Tibial nerve (tissue), 4 donors: ENCODE data around the gene ZNF143.

Source experiments
- EP300 ChIP-seq, 2 donors: sonication (generic); formaldehyde crosslinking; IDR thresholded peaks; one replicate each; pipeline ENCODE4 v1.6.1; 2017; ENCODE audit warnings: antibody characterized with exemption in 2 of 2, mild to moderate bottlenecking in 1 of 2
- POLR2A ChIP-seq, 2 donors: fragments of 450-650 bp; IDR thresholded peaks; one replicate each; pipeline ENCODE4 v1.6.1; 2017; ENCODE audit warnings: antibody characterized with exemption in 2 of 2, mild to moderate bottlenecking in 2 of 2, moderate library complexity in 2 of 2
- TF ChIP-seq, protein P1 (sequence below), 5 experiments: fragments of 200-600 bp in 3 of 5; fragments of 450-650 bp in 2 of 5; sonication (generic) in 3 of 5; IDR thresholded peaks; one replicate each; pipeline ENCODE4 v1.5.1; 2016 to 2019; ENCODE audit warnings: antibody characterized with exemption in 5 of 5, mild to moderate bottlenecking in 3 of 5, moderate library complexity in 2 of 5

DNA sequence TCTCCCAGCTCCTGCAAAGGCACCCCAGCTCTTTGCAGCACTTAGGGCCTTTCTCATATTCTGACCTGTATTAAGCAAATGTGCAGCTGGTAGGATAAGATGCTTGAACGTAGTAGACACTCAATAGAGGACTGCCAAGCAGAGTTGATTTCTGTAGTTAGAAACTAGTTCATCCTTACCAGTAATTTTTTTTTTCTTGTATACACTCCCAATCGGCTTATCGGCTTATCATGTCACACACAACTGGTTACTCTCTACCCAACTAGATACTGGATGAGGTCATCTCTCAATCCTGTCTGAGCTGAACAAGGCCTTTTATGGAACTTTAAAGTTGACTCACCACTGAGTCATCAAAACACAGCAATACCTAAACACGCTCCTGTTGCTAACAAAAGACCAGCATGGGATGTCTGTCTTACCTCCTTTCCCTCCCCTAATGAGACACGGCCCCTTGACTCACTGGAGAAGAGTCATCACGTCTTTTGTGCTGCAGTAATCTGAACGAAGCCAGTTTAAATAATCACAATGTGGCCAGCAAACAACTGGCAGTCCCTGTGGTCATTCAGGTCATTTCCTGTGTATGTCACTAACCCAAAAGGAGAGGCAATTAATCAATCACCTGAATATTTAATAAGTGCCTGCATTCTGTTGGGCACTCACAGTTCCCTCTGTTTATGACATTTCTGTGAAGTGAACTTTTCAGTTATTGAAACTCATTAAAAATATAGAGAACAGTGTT is 105.2 kb downstream of the ZNF143 start:
- TF ChIP-seq, protein P1, sequence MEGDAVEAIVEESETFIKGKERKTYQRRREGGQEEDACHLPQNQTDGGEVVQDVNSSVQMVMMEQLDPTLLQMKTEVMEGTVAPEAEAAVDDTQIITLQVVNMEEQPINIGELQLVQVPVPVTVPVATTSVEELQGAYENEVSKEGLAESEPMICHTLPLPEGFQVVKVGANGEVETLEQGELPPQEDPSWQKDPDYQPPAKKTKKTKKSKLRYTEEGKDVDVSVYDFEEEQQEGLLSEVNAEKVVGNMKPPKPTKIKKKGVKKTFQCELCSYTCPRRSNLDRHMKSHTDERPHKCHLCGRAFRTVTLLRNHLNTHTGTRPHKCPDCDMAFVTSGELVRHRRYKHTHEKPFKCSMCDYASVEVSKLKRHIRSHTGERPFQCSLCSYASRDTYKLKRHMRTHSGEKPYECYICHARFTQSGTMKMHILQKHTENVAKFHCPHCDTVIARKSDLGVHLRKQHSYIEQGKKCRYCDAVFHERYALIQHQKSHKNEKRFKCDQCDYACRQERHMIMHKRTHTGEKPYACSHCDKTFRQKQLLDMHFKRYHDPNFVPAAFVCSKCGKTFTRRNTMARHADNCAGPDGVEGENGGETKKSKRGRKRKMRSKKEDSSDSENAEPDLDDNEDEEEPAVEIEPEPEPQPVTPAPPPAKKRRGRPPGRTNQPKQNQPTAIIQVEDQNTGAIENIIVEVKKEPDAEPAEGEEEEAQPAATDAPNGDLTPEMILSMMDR (IDR thresholded peaks at IDR 0.05) = no peak
- TF ChIP-seq POLR2A (IDR thresholded peaks at IDR 0.05) = no peak
- TF ChIP-seq EP300 (IDR thresholded peaks at IDR 0.05) = peak in 1 of 2 donors; percentile 57
